CD1c-positive myeloid dendritic cell (primary cell): ENCODE measurements around the gene CDCA4.

Experiments used
- DNase-seq: peaks from one replicate; pipeline ENCODE4 v3.0.0-alpha.2; 2016; ENCODE audit errors: extremely low spot score

CDCA4 gene

DNA sequence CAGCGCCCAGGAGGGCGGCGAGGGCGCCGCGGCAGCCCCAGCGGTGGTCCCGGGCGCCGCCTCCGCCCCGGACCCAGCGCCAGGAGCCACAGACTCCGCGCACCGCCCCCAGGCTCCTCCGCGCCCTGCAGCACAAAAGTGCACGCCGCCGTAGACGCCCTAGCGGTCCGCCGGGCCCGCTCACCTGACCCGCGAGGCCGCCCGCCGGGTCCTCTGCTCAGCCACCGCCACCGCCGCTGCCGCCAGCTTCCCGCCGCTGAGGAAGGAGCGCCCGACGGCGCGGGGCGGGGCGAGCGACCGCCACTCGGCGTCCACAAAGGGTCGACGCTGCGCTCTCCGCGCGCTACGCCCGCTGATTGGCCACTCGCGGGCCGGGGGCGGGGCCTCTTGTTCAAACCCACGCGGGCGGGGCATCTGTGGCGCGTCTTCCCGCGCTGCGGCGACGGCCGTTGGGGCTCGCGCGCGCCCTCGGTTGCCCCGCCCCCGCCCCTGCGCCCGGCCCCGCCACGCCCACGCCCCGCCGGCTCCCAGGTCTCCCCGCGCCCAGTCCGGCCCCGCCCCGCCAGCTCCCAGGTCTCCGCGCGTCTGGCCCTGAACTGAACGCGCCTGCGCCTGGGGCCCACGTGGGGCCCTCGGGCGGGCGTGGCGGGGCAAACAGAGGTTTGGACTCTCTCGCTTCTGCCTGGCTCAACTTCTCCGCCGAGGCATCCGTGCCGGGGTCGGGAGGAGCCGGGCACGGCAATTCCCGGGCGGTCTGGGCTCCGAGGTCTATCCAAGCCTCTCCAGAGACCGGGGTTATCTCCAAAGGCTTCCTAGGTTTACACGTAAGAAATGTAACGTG is at the start of gene CDCA4:
Gene CDCA4 (minus strand): TSS at position 269 of the 841 bp plus-strand sequence. CDS start 9,154 bp downstream, outside the sequence.
- peak; percentile 100 for DNase-seq

DNA sequence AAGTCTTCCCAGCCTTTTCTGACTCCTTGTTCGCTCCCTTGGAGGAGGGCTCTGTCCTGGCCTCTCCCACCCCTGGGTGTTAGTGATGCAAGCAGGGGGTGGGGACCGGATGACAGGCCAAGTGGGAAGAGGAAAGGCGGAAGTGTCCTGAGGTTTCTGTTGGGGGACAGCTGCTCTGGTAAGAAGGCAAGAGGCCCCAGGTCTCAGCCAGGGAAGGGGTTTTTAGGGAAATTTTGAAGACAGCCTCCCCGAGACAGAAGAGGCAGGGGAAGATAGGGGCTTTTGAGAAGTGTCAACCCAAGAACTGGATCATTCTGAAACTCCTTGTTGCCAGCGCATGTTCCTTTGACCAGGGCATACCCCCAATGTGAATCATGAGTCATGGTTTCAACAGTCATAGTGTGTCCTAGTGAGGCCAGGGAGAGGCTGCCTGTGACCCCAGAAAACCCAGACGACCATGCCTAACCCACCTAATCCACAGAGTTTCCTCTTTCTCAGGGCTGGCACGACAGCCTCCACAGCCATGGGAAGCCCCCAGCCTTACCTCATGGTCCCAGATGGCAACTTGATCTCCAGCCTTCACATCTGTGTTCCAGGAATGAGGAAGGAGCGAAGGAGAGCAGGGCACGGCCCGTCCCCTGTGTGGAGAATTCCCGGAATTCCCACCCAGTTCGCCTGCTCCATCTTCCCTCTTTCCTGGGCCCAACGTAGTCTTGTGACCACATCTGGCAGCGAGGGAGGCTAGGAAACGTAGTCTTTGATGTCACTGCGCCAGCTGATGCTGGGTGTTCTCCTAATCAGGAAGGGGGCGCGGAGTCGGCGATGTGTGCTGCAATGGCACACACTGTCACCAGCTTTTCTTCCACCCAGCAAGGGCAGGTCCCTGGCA is 49.2 kb upstream of the CDCA4 start:
- peak; percentile 92 for DNase-seq

DNA sequence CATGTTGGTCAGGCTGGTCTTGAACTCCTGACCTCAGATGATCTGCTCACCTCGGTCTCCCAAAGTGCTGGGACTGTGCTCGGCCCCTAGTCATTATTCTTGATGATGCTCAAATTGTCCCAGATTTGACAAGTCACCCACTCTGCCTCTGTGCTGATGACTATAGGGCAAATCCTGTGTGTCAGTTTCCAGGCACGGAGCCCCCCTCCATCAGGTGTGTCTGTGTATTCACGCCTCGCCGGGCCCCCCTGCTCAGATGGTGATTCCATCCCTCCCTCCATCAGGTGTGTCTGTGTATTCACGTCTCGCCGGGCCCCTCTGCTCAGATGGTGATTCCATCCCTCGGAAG is 48.6 kb upstream of the CDCA4 start:
- no peak for DNase-seq

DNA sequence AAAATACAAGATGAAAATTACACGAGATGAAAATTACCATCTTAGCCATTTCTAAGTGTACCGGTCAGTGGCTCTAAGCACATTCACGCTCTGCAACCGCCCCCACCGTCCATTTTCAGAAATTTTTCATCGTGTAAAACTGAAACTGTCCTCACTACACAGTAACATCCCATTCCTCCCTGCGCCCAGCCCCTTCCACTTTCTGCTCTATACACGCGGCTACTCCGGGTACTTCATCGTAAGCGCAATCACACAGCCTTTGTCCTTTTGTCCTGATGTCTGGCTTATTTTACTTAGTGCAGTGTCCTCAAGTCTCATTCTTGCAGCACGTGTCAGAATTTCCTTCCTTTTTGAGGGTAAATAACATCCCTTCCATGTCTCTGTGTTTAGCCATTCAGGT is 47.9 kb upstream of the CDCA4 start:
- peak; percentile 72 for DNase-seq

DNA sequence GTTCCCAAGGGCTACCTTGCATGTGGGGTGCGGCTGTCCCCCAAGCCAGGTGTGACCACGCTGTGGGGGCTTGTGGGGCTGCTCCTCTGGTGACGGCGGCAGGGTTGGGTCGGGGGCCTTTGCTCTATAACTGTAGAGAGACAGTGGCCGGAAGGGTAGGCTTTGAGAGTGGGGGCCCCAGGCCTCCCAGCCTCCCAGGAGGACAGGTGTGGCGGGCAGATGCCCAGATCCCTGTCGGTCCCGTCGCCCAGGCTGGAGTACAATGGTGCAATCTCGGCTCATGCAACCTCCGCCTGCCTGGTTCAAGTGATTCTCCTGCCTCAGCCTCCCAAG is 47.1 kb upstream of the CDCA4 start:
- no peak for DNase-seq

DNA sequence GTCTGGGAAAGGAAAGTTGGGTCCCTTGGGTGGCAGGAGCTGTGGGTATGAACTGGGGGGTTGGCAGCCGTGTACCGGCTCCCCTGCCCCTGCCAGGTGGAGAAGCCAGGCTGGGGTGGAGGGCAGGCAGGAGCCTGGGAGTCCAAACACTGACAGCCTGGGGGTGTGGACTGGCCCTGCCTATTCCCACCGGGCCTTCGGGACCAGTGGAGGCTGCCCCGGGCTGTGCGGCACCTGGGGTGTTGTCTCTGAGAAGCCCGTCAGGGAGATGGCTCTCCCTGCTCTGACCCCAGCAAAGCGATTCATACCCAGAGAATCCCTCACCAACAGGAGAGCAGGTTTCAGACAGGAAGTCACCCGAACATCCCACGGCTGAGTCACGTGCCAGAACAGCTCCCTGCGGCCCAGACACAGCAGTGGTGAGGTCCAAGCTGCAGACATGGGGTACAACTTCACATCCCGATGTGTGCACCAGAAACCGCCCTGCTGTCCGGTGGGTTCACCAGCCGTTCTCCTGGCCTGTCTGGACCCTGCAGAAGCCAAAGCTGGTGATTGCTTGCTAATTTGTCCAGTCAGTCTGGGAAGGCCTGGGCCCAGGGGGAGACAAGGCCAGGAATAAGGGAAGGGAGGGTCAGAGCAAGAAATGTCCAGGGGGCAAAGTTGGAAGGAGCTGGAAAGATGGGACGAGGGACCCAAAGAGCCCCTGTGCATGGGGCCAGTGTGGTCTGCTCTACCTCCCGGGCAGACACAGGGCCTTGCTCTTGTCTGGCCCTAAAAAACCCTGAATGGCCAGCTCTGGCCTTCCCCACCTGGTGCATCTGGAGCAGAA is 46.5 kb upstream of the CDCA4 start:
- peak; percentile 81 for DNase-seq

DNA sequence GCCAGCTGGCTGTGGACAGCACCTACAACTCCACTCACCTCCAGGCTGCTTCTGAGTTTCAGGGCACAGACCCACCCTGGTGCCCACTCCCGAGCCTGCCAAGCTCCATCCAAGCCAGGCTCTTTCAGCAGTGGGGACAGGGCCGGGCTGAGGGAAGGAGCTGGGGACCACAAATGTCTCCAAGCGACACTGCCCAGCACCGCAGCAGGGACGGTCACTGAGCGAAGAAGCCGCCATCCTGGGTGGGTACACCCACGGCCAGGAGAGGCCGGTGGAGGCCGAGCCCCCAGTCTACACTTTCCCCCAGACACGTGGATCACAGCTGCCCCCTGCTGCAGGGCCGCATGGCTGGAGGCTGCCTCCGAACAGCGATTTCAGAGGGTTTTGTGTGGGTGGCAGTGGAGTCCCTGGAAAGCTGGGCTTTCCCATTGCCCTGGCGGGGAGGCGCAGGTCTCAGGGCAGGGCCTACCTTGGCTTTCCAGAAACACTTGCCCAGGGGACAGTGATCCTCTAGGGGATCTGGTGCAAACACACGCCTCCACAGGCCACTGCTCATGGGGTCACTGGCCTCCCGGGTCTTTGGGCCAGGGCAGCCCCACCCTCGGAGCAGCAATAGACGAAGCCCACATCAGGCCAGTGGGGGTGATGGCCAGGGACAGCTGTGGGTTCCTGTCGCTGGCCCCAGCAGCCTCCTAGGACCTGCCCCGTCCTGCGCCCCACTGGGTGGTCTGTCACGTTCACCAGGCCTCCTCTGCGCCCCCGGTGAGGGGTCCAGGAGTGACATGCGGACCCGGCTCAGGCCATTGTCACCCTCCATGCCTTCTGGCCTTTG is 45.6 kb upstream of the CDCA4 start:
- DNase-seq = peak; percentile 11

DNA sequence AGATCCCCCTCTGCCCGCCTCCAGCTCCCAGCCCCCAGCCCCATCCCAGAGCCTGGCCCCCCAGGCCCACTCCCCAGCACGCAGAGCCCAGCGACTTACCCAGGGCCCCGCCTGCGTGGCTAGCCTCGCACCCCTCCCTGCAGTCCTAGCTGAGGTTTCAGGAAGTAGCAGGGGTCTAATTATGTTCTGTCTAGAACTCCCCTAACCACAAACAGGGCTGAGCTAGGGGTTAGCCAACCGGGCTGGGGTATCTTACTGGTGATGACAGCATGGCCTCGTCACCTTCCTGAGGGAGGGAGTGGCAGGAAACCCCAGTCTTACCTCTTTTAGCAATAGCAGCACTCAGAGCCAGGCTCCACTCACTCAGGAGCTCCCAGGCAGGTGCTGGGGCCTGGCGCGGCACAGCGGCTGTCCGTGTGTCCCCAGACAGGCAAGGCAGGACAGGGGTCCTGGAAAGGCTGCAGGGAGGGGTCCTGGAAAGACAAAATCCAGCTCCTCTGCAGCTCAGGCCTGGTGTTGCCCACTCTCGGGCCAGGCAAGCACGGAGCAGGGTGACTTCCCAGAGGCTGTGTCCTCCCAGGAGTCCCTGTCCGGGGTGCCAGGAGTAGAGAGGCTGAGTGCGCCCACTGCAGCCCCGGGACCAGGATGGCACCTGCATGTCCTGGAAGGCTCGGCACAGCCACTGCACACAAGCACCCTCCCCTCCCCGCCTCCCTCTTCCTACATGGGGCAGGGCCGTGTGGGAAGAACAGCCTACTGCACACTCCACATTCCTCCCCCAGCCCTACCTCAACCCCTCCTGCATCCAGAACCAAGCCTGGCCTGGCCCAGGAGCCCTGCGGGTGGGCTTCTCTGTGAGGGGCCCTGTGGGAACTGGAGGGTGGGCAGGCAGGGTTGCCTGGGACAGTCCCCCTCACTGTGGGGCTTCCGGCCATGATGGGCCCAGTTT is 44.7 kb upstream of the CDCA4 start, which contains the start of gene GPR132:
Gene GPR132 (minus strand): TSS at position 151 of the 949 bp plus-strand sequence. CDS start 10,010 bp downstream, outside the sequence.
- peak; percentile 94 for DNase-seq

DNA sequence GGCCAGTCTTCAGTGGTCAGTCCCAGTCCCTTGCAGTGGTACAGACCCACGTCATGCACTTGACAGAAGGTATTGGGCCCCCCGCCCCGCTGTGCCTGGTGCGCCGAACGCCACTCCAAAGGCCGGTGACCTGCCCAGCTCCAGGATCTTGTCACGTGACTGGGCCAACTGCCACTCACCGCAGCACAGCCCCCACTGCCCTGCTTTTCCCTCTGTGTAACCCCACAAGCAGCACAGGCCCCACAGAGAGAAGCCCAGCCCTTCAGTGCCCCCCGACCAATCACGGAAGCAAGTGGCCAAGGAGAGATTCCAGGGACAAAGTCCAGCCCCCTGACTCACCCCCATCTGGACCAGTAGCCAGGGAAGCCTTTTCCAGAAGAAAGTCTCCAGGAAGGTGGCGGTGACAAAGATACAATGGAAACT is 43.8 kb upstream of the CDCA4 start:
- peak; percentile 49 for DNase-seq

DNA sequence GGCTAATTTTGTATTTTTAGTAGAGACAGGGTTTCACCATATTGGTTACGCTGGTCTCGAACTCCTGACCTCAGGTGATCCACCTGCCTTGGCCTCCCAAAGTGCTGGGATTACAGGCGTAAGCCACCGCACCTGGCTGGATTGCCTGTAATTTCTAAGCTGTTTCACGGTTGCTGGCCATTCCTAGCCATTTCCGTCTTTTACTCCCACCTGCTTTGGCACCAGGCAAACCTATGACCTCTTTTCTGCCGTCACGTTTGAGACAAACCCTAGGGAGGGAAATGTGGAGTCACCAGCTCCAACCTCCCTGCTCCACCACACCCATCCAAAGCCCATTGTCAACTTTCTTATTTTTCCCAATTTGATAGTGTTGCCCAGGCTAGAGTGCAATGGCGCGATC is 43.1 kb upstream of the CDCA4 start:
- peak; percentile 24 for DNase-seq

DNA sequence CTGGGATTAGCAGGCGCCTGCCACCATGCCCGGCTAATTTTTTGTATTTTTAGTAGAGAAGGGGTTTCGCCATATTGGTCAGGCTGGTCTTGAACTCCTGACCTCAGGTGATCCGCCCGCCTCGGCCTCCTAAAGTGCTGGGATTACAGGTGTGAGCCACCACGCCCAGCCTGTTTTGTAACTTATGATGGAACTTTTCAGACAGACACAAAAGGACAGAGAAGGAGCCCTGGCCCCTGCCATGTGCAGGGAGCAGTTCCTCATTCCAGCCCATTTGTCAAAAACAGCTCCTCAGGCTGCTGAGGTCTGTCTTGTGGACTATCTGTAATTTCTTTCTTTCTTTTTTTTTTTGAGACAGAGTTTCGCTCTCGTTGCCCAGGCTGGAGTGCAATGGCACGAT is 42.6 kb upstream of the CDCA4 start:
- peak; percentile 76 for DNase-seq

DNA sequence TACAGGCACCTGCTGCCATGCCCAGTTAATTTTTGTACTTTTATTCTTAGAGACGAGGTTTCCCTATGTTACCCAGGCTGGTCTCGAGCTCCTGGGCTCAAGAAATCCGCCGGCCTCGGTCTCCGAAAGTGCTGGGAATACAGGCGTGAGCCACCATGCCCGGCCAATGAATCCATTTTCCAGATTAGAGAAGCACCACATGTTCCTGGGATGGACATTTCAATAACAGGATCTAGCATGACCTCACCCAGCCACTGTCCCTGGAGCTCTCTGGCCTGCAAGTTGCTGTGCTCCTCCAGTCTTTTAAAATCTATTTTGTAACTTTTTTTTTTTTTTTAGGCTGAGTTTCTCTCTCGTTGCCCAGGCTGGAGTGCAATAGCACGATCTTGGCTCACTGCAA is 42.2 kb upstream of the CDCA4 start:
- DNase-seq = peak; percentile 18

DNA sequence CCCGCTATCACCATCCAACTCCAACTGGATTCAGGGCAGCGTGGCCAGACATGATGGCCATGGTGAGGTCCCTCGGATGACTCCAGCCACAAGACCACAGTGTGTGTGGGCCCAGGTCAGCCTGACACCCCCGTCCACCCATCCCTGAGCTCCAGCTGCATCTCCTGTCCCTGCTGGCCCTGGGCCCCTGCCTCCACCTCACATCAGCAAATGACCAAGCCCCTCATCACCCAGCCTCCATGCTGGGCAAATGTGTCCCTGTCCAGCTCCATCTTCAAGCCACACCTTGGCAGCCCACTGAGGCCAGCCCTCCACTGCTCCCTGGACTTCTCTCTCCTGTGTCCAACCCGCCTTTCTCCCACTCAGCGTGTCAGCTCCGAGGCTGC is 41.2 kb upstream of the CDCA4 start:
- DNase-seq = no peak

DNA sequence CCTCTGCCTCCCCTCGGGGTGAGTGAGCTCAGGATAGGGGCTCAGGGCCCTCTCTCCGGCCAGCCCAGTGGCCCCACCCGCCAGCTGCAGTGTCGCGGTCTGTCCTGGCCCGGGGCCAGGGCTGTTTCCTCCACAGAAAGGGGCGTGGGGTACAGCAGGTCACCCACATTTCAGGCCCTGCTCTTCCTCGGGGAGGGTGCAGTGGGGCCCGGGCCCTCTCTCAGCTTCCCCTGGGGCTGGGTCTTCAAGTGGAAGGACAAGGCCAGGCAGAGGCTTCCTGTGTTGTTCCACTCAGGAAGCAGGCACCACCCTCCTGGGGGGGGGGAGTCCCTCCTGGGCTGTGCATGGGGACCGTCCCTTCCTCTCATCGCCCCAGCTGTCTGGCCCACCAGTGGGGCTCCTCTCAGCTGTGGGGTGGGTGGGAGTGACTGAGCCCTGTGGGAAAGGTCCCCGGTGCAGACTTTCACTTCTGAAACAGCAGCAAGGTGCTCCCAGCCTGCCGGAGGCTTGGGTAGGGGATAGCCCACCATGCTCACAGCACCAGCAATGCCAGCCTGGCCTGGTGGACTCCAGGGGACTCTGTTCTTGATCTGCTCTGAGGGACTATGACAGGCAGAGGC is 40.7 kb upstream of the CDCA4 start:
- DNase-seq = peak; percentile 43

DNA sequence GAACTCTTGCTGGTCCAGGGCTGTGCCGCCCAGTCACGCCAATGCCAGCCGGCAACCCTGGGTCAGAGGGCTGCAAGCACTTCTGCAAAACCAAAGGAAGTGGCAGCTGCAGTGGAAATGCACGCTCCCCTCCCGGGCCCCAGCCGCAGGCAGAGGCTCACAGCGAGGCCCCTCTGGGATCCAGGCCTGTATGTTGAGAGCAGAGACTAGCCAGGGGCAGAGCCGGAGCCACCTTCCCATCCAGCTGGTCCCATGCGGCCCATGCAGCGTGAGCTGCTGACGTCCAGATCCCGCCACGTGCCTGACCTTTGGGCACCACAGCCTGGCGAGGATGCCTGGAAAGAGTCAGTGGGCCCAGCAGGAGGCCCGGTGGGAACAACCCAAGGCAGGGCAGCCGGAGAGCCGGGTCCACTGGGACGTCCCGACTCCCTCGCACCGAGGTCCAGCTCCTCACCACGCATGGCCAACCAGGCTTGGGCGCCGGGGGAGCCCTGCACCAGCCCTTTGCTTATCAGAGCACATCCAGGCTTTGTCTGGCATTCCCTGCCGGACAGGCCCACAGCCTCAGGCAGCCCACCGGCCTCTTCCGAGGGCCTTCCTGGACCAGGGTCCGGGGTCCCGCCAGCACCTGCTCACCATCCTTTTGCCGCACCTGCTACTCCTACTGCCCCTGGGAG is 40.0 kb upstream of the CDCA4 start:
- peak; percentile 76 for DNase-seq

DNA sequence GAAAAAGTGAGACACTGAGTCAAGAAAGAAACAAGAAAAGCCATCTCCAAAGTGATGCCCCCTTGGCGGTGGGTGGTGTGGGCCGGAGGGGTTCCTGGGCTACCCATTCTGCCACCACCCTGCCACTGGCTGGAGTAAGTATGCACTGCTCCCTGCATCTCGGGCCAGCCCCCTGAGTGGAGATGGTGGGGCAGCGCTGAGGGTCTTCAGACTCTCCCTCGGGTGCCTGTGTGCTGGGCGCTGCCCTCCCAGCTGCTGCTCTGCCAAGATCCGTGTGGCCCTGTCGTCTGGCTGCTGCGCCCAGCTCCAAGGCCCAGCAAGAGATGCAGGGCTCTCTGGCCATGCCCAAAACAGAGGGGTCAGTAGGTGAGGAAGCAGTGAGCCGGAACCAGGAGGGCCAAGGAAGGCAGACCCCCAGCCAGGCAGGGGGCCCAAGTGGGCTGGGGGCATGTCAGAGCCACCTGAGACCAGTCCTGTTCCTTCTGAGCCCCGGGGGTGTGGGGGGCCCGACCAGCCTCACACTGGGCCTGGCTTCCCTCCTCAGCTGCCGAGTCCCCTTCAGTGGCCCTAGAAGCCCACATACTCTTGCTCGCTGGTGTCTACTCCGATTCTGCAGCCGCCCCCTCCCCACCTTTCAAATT is 39.2 kb upstream of the CDCA4 start:
- no peak for DNase-seq

DNA sequence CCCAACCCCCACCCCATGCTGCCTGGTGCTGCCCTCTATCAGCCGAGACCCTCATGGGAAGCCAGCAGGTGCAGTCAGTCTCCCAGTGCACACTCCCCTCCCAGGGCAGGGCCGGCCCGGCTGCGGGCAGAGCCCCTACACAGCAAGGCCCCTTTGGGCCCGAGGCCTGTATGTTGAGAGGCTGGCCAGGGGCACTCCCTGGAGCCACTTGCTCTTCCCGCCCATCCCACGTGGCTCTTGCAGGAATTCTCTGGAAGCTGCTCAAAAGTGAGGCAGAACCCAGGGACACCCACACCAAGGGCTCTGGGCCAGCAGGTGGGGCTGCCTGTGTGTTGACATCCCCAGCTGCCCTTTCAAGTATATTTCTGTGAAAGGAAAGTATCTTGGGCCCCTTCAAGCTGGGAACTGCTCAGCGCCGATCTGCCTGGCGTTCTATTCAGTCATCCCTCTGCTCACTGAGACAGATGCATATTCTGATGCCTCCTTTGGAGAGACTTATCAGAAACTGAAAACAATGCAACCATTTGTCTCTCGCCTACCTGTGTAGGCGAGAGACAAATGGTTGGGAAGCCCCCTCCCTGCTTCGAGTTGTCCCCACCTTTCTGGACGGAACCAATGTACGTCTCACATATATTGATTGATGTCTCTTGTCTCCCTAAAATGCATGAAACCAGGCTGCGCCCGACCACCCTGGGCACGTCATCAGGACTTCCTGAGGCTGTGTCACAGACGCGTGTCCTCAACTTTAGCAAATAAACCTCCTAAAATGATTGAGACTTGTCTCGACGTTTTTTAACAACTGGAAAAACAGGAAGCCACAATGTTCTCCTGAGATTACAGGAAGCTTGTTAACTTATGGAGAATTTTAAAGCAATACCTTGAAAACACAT is 38.4 kb upstream of the CDCA4 start:
- DNase-seq = peak; percentile 39
